Smooth muscle cell of the brain vasculature (primary cell): ENCODE results near the gene ASPSCR1.

ENCODE experiments used
- DNase-seq: peaks from one replicate; pipeline ENCODE4 v3.0.0-alpha.2; 2012; ENCODE audit warnings: low read depth, low spot score

ASPSCR1 gene

DNA sequence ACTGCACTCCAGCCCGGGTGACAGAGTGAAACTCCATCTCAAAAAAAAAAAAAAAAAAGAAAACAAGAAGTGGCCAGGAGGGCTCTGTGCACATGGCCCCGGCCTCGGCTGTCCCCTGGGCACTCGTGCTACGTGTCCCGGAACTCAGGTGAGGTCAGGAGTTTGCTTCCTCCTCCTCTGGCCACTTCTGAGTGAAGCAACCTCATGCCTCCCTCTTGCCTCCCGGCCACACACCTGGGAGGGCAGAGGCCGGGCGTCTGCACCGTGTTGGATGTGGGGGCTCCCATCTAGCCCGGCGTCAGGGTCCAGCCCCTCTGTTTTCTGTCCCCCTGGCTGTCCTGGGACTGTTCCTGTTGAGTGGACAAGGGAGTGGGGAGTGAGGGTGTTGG lies 22.2 kb downstream of the ASPSCR1 start:
- no peak for DNase-seq

DNA sequence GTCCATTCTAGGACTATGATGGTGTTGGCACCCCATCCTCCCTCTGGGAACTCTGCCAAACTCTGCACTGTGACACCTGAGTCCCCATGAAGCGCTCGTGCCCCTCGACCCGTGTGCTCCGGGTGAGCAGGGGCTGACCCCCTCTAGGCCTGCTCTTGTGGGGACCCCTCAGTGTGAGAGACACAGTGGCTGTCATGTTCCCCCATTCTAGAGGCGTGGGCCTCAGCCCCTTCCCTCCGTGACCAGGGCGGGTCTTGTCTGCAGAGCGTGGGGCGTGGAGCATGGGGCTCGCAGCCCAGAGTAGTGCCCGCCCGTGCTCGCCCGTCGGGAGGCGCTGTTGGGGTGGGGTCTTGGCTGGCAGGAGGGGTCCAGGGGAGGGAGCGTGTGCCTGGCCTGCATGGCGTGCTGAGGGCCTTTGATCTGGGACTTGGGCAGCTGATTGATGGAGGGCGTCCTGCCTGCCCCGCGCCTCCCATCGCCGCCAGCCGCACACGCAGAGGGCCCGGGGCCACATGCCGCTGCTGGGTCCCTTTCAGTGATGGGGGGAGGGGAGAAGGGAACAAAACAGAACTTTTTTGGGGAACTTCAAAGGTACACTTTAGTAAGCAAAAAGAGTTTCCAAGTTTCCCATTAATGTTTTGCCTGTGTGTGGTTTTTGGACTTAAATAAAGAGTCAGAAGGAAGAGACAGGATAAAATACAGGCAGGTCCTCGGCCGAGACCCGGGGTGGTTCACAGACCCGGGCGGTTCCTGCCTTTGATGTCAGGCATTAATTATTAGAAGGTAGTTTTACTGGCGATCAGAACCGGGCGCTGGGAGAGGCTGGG lies 22.8 kb downstream of the ASPSCR1 start:
- DNase-seq = no peak

- DNase-seq = no peak
Measured at GRCh38 chr17:82000803-82001570, 23.6 kb downstream of the ASPSCR1 start.

GRCh38 chr17:82001571-82002056 lies 24.2 kb downstream of the ASPSCR1 start:
- no peak for DNase-seq

GRCh38 chr17:82003411-82004381 lies 26.3 kb downstream of the ASPSCR1 start:
- peak; percentile 67 for DNase-seq

GRCh38 chr17:82004517-82005455 lies 27.4 kb downstream of the ASPSCR1 start:
- no peak for DNase-seq

DNA sequence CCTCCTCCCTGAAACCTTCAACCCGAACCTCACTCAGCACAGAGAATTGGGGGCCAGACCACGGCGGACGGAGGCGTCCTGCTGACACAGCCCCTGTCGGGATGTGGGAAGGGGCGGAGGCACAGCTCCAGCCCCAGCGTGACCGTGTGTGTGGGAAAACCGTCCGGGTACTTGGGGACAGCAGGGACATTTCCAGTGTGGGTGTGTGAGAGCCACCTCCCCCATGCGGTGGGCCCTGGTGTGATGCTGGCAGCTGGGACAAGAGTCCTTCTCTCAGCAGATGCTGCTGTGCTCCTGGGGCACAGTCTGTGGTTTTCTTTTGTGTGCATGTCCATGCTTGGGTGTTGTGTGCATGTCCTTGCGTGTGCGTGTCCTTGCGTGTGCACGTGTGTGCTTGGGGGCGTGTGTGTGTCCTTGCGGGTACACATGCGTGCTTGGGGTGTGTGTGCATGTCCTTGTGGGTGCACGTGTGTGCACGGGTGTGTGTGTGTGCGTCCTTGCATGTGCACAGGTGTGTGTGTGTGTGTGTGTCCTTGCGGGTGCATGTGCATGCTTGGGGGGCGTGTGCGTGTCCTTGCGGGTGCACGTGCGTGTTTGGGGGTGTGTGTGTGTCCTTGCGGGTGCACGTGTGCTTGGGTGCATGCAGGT lies 28.4 kb downstream of the ASPSCR1 start:
- DNase-seq = no peak

GRCh38 chr17:82006468-82007227 lies 29.2 kb downstream of the ASPSCR1 start:
- no peak for DNase-seq

DNA sequence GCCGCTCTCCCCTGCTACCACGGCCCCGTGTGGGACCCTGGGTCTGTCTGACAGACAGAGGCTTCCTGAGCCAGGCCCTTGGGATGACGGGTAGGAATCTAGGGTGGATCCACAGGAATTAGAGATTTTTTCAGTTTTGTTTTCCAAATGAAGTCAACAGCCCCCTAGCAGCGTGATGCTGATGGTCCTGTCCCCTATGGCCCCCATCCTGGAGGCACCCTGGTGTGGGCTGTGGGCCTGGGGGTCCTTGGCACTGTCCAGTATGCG lies 29.7 kb downstream of the ASPSCR1 start:
- DNase-seq = no peak

GRCh38 chr17:82007495-82008257 lies 30.2 kb downstream of the ASPSCR1 start:
- DNase-seq = no peak

DNA sequence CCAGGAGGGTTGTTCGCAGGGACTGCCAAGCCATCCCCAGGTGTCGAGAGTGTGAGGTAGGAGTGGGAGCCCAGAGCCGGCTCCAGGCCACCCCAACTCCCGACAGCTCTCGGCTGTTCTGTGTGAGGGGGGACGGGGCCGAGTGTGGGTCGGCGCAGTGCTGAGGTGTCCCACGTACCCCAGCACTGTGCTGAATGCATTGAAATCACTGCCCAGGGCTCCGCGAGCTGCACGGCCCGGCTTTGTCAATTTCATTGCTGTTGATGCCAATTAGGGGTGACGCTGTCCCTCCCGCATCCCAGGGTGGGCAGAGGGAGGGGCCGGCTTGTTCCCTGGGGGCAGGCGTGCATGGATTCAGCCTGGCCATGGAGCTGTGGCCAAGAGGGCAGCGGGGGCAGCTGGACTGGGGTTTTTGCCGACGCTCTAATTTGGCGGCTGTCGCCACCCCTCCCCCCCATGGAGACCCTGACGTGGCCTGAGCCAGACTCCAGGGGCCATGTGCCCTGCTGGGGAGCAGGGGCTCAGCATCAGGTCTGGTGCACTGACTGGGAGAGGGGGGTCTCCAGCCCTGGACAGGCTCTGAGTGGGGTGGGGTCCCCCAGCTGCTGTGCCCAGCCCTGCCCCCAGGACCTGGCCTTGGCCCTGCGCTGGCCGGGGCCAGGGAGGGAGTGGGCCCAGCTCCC lies 31.0 kb downstream of the ASPSCR1 start:
- DNase-seq = no peak

DNA sequence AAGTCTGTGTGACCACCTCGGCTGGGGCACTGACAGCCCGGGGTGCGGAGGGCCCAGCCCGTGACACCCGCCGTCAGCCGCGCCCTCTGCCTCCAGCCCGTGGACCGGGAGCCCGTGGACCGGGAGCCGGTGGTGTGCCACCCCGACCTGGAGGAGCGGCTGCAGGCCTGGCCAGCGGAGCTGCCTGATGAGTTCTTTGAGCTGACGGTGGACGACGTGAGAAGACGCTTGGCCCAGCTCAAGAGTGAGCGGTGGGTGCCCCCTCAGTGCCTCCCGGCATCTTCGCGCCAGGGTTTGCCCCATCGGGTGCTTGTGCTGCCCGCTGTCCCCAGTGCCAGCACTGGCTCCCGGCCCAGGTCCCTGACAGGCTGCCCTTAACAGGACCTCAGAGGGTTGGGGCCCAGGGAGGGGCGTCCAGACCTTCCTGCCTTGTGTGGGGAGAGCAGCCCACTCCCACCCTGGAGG lies 31.5 kb downstream of the ASPSCR1 start:
- DNase-seq = no peak

- DNase-seq = no peak
Measured at GRCh38 chr17:82009413-82009812, 32.0 kb downstream of the ASPSCR1 start.

- no peak for DNase-seq
Measured at GRCh38 chr17:82010575-82011525, 33.4 kb downstream of the ASPSCR1 start.

GRCh38 chr17:82011617-82012187 lies 34.3 kb downstream of the ASPSCR1 start:
- DNase-seq = no peak

GRCh38 chr17:82012261-82012639 lies 34.8 kb downstream of the ASPSCR1 start:
- no peak for DNase-seq
